SK-N-SH (cell line): Measurements from ENCODE around the gene FNDC1. TPM values are rescaled to one million over a fixed set of nuclear protein-coding genes. Genes with fewer than 3 reads are reported as not detected.

ENCODE experiments used
- CTCF ChIA-PET: fragments of 300-600, 350-600 bp; formaldehyde crosslinking; extraction: SDS; loops from one replicate; lab custom pipeline; 2021; lab: Yijun Ruan, JAX
- POLR2A ChIA-PET: fragments of 350-600 bp; sonication (Branson Sonifier 250); formaldehyde crosslinking; extraction: SDS; loops from one replicate; lab custom pipeline; 2020; ENCODE audit warnings: antibody characterized with exemption, inconsistent platforms; lab: Yijun Ruan, JAX
- DNase-seq: peaks from one replicate; pipeline ENCODE4 v3.0.0; 2012
- H2AFZ ChIP-seq: fragments of 200-600 bp; sonication (generic); 2 replicates; pipeline ENCODE4 v1.8.1; 2016; ENCODE audit warnings: antibody characterized with exemption, mild to moderate bottlenecking, low read depth
- H3F3A ChIP-seq: fragments of 200-600 bp; sonication (generic); replicated peaks from 2 replicates; pipeline ENCODE3; 2016; ENCODE audit warnings: antibody characterized with exemption, mild to moderate bottlenecking; ENCODE audit not compliant: insufficient read depth
- H3K27ac ChIP-seq, 2 experiments: fragments of 200-500 bp in 1 of 2; fragments of 200-600 bp in 1 of 2; sonication (Bioruptor generic) in 1 of 2; sonication (generic), shearing (Covaris generic) in 1 of 2; 2 replicates each; pipeline versions ENCODE4 v1.5.1 to v1.6.1; 2014 to 2016; ENCODE audit warnings: low read depth in 2 of 2, inconsistent platforms in 1 of 2, low read length in 1 of 2, mild to moderate bottlenecking in 1 of 2, mixed read lengths in 1 of 2
- H3K27me3 ChIP-seq: fragments of 200-600 bp; sonication (generic), shearing (Covaris generic); 2 replicates; pipeline ENCODE4 v1.6.1; 2016; ENCODE audit warnings: mixed run types; ENCODE audit not compliant: insufficient read depth
- H3K36me3 ChIP-seq, 2 experiments: fragments of 200-500 bp in 1 of 2; fragments of 200-600 bp in 1 of 2; sonication (Bioruptor generic) in 1 of 2; sonication (generic) in 1 of 2; replicated peaks in 1 of 2; 2 replicates each; pipeline versions ENCODE3 to v1.5.1; 2014 to 2016; ENCODE audit warnings: low read length in 1 of 2, mild to moderate bottlenecking in 1 of 2; ENCODE audit not compliant: insufficient read depth in 2 of 2, control insufficient read depth in 1 of 2
- H3K4me1 ChIP-seq, 2 experiments: fragments of 200-500 bp in 1 of 2; fragments of 200-600 bp in 1 of 2; sonication (Bioruptor generic) in 1 of 2; sonication (generic), shearing (Covaris generic) in 1 of 2; 2 replicates each; pipeline versions ENCODE4 v1.5.1 to v1.6.1; 2014 to 2016; ENCODE audit warnings: low read depth in 1 of 2, low read length in 1 of 2, mixed run types in 1 of 2; ENCODE audit not compliant: insufficient read depth in 2 of 2, control insufficient read depth in 1 of 2
- H3K4me2 ChIP-seq: fragments of 200-600 bp; sonication (generic), shearing (Covaris generic); 2 replicates; pipeline ENCODE4 v1.6.1; 2017; ENCODE audit warnings: mixed run types
- H3K4me3 ChIP-seq, 2 experiments: fragments of 200-500 bp in 1 of 2; fragments of 200-600 bp in 1 of 2; sonication (Bioruptor generic) in 1 of 2; sonication (generic), shearing (Covaris generic) in 1 of 2; 2 replicates each; pipeline versions ENCODE4 v1.5.1 to v1.8.1; 2014 to 2016; ENCODE audit warnings: low read depth in 2 of 2, inconsistent platforms in 1 of 2, low read length in 1 of 2, mild to moderate bottlenecking in 1 of 2, mixed read lengths in 1 of 2, moderate library complexity in 1 of 2
- H3K79me2 ChIP-seq: fragments of 200-600 bp; sonication (generic); 2 replicates; pipeline ENCODE4 v1.8.1; 2017; ENCODE audit warnings: mild to moderate bottlenecking; ENCODE audit not compliant: insufficient read depth
- H3K9ac ChIP-seq: fragments of 200-600 bp; sonication (generic); 2 replicates; pipeline ENCODE4 v1.6.1; 2017; ENCODE audit warnings: mixed run types
- H3K9me2 ChIP-seq: fragments of 200-600 bp; sonication (generic); 2 replicates; pipeline ENCODE4 v1.6.1; 2017; ENCODE audit warnings: mixed run types
- H3K9me3 ChIP-seq: fragments of 200-600 bp; sonication (generic); 2 replicates; pipeline ENCODE4 v1.6.1; 2017; ENCODE audit warnings: mixed run types, mild to moderate bottlenecking, moderate library complexity
- H4K20me1 ChIP-seq: fragments of 200-600 bp; sonication (generic); 2 replicates; pipeline ENCODE4 v1.6.1; 2017; ENCODE audit warnings: mild to moderate bottlenecking, mixed run types; ENCODE audit not compliant: insufficient read depth
- CHD2 ChIP-seq: fragments of 150-350 bp; IDR thresholded peaks from 2 replicates; pipeline ENCODE4 v1.6.1; 2018; ENCODE audit warnings: low read length; ENCODE audit not compliant: partially characterized antibody
- CTCF ChIP-seq: fragments of 200-600 bp; sonication (generic); IDR thresholded peaks from 2 replicates; pipeline ENCODE4 v1.6.1; 2017; ENCODE audit warnings: antibody characterized with exemption, mild to moderate bottlenecking, moderate library complexity
- ELF1 ChIP-seq: IDR thresholded peaks from 2 replicates; pipeline ENCODE4 v1.4.0; 2012
- EZH2phosphoT487 ChIP-seq: fragments of 200-600 bp; sonication (generic); IDR thresholded peaks from 2 replicates; pipeline ENCODE4 v1.6.1; 2017; ENCODE audit warnings: low read depth, mixed run types, mild to moderate bottlenecking, antibody characterized with exemption, moderate library complexity, borderline replicate concordance
- FOSL2 ChIP-seq: IDR thresholded peaks from 2 replicates; pipeline ENCODE4 v1.4.0; 2012; ENCODE audit warnings: low read depth, mild to moderate bottlenecking, moderate library complexity, borderline replicate concordance
- JUND ChIP-seq: IDR thresholded peaks from 2 replicates; pipeline ENCODE4 v1.4.0; 2012
- MEF2A ChIP-seq: IDR thresholded peaks from 2 replicates; pipeline ENCODE4 v1.4.0; 2012; ENCODE audit warnings: low read depth, borderline replicate concordance
- MXI1 ChIP-seq: IDR thresholded peaks from 2 replicates; pipeline ENCODE4 v1.6.1; 2012; ENCODE audit warnings: mild to moderate bottlenecking, low read depth, low read length, improper control_type of control experiment
- NFIC ChIP-seq: IDR thresholded peaks from 2 replicates; pipeline ENCODE4 v1.4.0; 2012; ENCODE audit warnings: borderline replicate concordance
- NRF1 ChIP-seq: IDR thresholded peaks from 2 replicates; pipeline ENCODE4 v1.6.1; 2012; ENCODE audit warnings: low read depth, mild to moderate bottlenecking, low read length
- POLR2AphosphoS5 ChIP-seq: IDR thresholded peaks from 2 replicates; pipeline ENCODE4 v1.6.1; 2012; ENCODE audit warnings: low read depth, low read length
- RAD21 ChIP-seq: IDR thresholded peaks from 2 replicates; pipeline ENCODE4 v1.6.1; 2012; ENCODE audit warnings: mild to moderate bottlenecking, low read length
- RCOR1 ChIP-seq: fragments of 150-350 bp; IDR thresholded peaks from 2 replicates; pipeline ENCODE4 v1.6.1; 2017; ENCODE audit warnings: antibody characterized with exemption, low read length
- SMC3 ChIP-seq: IDR thresholded peaks from 2 replicates; pipeline ENCODE4 v1.6.1; 2012; ENCODE audit warnings: low read depth, low read length, improper control_type of control experiment
- ZBTB33 ChIP-seq: IDR thresholded peaks from 2 replicates; pipeline ENCODE4 v1.4.0; 2012; ENCODE audit warnings: low read depth, borderline replicate concordance
- WGBS: methylation state at CpG from one replicate; pipeline ENCODE4 v1.1.6; 2017; ENCODE audit warnings: low lambda C conversion rate; 5-methylcytosine and 5-hydroxymethylcytosine counted together
- polyA plus RNA-seq, 3 experiments: library from polyadenylated mRNA; depleted of rRNA; stranded (reverse); fragments of >200 nt; gene quantifications; 2 replicates each; pipeline ENCODE4 v1.2.3, GENCODE V29; 2012
- TF ChIP-seq, protein P1 (sequence below): IDR thresholded peaks from 2 replicates; pipeline ENCODE4 v1.6.1; 2012; ENCODE audit warnings: mild to moderate bottlenecking, low read depth, low read length, moderate library complexity
- TF ChIP-seq, protein P2 (sequence below): fragments of 150-350 bp; IDR thresholded peaks from 2 replicates; pipeline ENCODE4 v1.6.1; 2016; ENCODE audit warnings: mild to moderate bottlenecking, low read depth, low read length

Gene FNDC1
- polyA plus RNA-seq, 1 of the 3 experiments (the other 2 are of a cell fraction), result not detected

DNA sequence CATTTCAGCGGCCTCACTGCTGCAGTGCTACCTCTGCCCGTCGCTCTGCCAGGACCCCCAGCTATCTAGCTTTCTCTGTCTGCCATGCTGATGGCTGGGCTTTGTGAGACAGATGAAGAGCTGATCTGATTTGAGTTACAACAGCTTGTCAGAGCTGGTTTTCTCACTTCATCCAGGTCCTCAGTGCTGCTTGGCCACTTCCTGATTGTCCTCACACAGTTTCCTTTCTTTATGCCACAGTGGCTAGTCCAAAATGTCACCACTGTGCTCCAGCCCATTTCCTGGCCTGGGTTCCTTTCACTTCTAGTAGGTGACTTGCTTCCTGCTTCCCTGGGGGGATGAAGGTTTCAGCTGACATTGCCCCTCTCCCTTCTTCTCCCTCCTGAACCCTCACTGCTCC lies 35.4 kb downstream of the FNDC1 start:
- no peak overlapping the region for H3K4me2 ChIP-seq
- peaks cover 3% of the 10 kb centered on the region; the same call in 1 of the 2 replicates for H3K27me3 ChIP-seq
- no peak for DNase-seq
- no peaks in the 10 kb centered on the region for H3K9me2 ChIP-seq
- H3K4me3 ChIP-seq, result no peak overlapping the region
- H2AFZ ChIP-seq, result no peak overlapping the region
- TF ChIP-seq CHD2 (no peak), RAD21 (no peak), POLR2AphosphoS5 (no peak), ELF1 (no peak), ZBTB33 (no peak), CTCF (no peak), JUND (no peak), FOSL2 (no peak)
- TF ChIP-seq, all 33 proteins: peak for 0
- WGBS, result 30% methylated on average over 3 of the region's 3 CpGs
- ChIA-PET POLR2A (no interaction called here), CTCF (interaction anchor here (1.0 to 1.8 kb wide), 5 partner anchors 10 to 450 kb away, joined by 3 to 8 read pairs (median 5); no protein-coding TSS in a partner anchor)
- Histone ChIP-seq H3F3A (no peaks in the 10 kb centered on the region), H3K9ac (no peak overlapping the region), H3K27ac (no peak overlapping the region), H4K20me1 (no peaks in the 10 kb centered on the region), H3K79me2 (no peaks in the 10 kb centered on the region), H3K36me3 (no peaks in the 10 kb centered on the region), H3K4me1 (no peaks in the 10 kb centered on the region), H3K9me3 (no peaks in the 10 kb centered on the region)

GRCh38 chr6:159212028-159212427 lies 42.8 kb downstream of the FNDC1 start:
- Histone ChIP-seq H3K4me3 (no peak overlapping the region), H3F3A (no peaks in the 10 kb centered on the region), H3K79me2 (no peaks in the 10 kb centered on the region), H4K20me1 (no peaks in the 10 kb centered on the region), H3K36me3 (no peaks in the 10 kb centered on the region), H2AFZ (no peak overlapping the region), H3K9ac (no peak overlapping the region), H3K9me3 (no peaks in the 10 kb centered on the region), H3K4me1 (peaks cover 0 to 2% of the 10 kb centered on the region in 2 experiments; a peak in 1 of 4 replicates), H3K27me3 (peaks cover 19% of the 10 kb centered on the region; the same call in 1 of the 2 replicates), H3K9me2 (no peaks in the 10 kb centered on the region), H3K4me2 (no peak overlapping the region), H3K27ac (no peak overlapping the region)
- POLR2A ChIA-PET, result no interaction called here
- TF ChIP-seq CTCF, result no peak
- TF ChIP-seq SMC3, result no peak
- no peak for TF ChIP-seq NFIC
- TF ChIP-seq MXI1, result no peak
- TF ChIP-seq, protein P1, sequence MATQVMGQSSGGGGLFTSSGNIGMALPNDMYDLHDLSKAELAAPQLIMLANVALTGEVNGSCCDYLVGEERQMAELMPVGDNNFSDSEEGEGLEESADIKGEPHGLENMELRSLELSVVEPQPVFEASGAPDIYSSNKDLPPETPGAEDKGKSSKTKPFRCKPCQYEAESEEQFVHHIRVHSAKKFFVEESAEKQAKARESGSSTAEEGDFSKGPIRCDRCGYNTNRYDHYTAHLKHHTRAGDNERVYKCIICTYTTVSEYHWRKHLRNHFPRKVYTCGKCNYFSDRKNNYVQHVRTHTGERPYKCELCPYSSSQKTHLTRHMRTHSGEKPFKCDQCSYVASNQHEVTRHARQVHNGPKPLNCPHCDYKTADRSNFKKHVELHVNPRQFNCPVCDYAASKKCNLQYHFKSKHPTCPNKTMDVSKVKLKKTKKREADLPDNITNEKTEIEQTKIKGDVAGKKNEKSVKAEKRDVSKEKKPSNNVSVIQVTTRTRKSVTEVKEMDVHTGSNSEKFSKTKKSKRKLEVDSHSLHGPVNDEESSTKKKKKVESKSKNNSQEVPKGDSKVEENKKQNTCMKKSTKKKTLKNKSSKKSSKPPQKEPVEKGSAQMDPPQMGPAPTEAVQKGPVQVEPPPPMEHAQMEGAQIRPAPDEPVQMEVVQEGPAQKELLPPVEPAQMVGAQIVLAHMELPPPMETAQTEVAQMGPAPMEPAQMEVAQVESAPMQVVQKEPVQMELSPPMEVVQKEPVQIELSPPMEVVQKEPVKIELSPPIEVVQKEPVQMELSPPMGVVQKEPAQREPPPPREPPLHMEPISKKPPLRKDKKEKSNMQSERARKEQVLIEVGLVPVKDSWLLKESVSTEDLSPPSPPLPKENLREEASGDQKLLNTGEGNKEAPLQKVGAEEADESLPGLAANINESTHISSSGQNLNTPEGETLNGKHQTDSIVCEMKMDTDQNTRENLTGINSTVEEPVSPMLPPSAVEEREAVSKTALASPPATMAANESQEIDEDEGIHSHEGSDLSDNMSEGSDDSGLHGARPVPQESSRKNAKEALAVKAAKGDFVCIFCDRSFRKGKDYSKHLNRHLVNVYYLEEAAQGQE, result no peak
- TF ChIP-seq MEF2A, result no peak
- no peak for TF ChIP-seq CHD2
- TF ChIP-seq, protein P2, sequence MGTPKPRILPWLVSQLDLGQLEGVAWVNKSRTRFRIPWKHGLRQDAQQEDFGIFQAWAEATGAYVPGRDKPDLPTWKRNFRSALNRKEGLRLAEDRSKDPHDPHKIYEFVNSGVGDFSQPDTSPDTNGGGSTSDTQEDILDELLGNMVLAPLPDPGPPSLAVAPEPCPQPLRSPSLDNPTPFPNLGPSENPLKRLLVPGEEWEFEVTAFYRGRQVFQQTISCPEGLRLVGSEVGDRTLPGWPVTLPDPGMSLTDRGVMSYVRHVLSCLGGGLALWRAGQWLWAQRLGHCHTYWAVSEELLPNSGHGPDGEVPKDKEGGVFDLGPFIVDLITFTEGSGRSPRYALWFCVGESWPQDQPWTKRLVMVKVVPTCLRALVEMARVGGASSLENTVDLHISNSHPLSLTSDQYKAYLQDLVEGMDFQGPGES, result no peak
- no peak for TF ChIP-seq NRF1
- TF ChIP-seq RCOR1, result no peak
- TF ChIP-seq EZH2phosphoT487, result no peak
- DNase-seq, result no peak
- WGBS, result 0% methylated on average over 4 of the region's 4 CpGs
- CTCF ChIA-PET, result interaction anchor here (1.9 to 4.0 kb wide), 4 partner anchors 38 to 443 kb away, joined by 5 to 22 read pairs (median 11); no protein-coding TSS in a partner anchor
